K562 (cell line): ENCODE results near the gene CELF4. TPM values are rescaled to one million over a fixed set of nuclear protein-coding genes. Genes with fewer than 3 reads are reported as not detected.

Source experiments
- ATAC-seq: fragments of 200-7000 bp; cut with Tn5 transposase; 3 replicates; pipeline ENCODE4 v1.9.1; 2020; ENCODE audit warnings: moderate library complexity
- BruUV-seq: library from RNA; stranded (reverse); fragments of 400-500 nt; replicated peaks from 2 replicates; lab custom pipeline; 2021; lab: Mats Ljungman, UMichigan
- CTCF ChIA-PET: fragments of 300-600 bp; formaldehyde crosslinking; extraction: SDS; loops from one replicate; lab custom pipeline; 2021; ENCODE audit warnings: low intra/inter-chr PET ratio; lab: Yijun Ruan, JAX
- POLR2A ChIA-PET: fragments of 300-600, 350-650 bp; sonication (Branson Sonifier 250); formaldehyde crosslinking; extraction: SDS; loops from one replicate; lab custom pipeline; 2021; ENCODE audit warnings: antibody characterized with exemption, inconsistent platforms; lab: Yijun Ruan, JAX
- DNase-seq, 4 experiments: peaks; one replicate each; pipeline versions ENCODE4 v3.0.0 to v3.0.0-alpha.2; 2011 to 2018; ENCODE audit warnings: low spot score in 3 of 4, mixed read lengths in 3 of 4; ENCODE audit errors: extremely low read depth in 1 of 4
- FAIRE-seq: peaks from 2 replicates; lab custom pipeline; 2011; peaks lifted over from hg19 to GRCh38; lab: Jason Lieb, UNC
- H2AFZ ChIP-seq: 2 replicates; pipeline ENCODE4 v1.6.0; 2011; ENCODE audit warnings: low read depth, low read length, control low read depth, inconsistent platforms
- H3K27ac ChIP-seq: fragments of 200-600 bp; 3 replicates; pipeline ENCODE4 v1.8.0; 2011; ENCODE audit warnings: low read depth, mild to moderate bottlenecking, control low read depth, inconsistent platforms, low read length, moderate library complexity, mixed read lengths; ENCODE audit errors: extremely low read depth
- H3K27me3 ChIP-seq, 2 experiments: fragments of 300-600 bp in 1 of 2; 2 replicates in 1 of 2; 3 replicates in 1 of 2; pipeline versions ENCODE4 v1.6.0 to v1.8.0; 2011; ENCODE audit warnings: inconsistent platforms in 2 of 2, low read length in 2 of 2, mild to moderate bottlenecking in 1 of 2, mixed read lengths in 1 of 2, moderate library complexity in 1 of 2; ENCODE audit not compliant: control insufficient read depth in 2 of 2, insufficient read depth in 2 of 2
- H3K36me3 ChIP-seq: fragments of 300-600 bp; 3 replicates; pipeline ENCODE4 v1.8.0; 2011; ENCODE audit warnings: mild to moderate bottlenecking, low read length, inconsistent platforms; ENCODE audit not compliant: control insufficient read depth, insufficient read depth
- H3K4me1 ChIP-seq, 2 experiments: fragments of 200-600 bp in 1 of 2; replicated peaks in 1 of 2; 2 replicates in 1 of 2; 3 replicates in 1 of 2; pipeline versions ENCODE4 v1.5.1 to v1.8.0; 2011; ENCODE audit warnings: inconsistent platforms in 2 of 2, low read length in 2 of 2, mild to moderate bottlenecking in 1 of 2, mixed read lengths in 1 of 2, moderate library complexity in 1 of 2; ENCODE audit not compliant: control insufficient read depth in 2 of 2, insufficient read depth in 2 of 2
- H3K4me2 ChIP-seq: 2 replicates; pipeline ENCODE4 v1.6.1; 2011; ENCODE audit warnings: low read length, control low read depth, inconsistent platforms, mixed read lengths; ENCODE audit not compliant: insufficient read depth
- H3K4me3 ChIP-seq: fragments of 200-600 bp; sonication (generic), shearing (Covaris generic); 2 replicates; pipeline ENCODE4 v1.5.1; 2016; ENCODE audit warnings: control low read depth, inconsistent platforms
- H3K79me2 ChIP-seq: fragments of 200-600 bp; 3 replicates; pipeline ENCODE4 v1.8.0; 2011; ENCODE audit warnings: low read length, inconsistent platforms; ENCODE audit not compliant: control insufficient read depth, insufficient read depth
- H3K9ac ChIP-seq, 2 experiments: 2 replicates each; pipeline versions ENCODE4 v1.6.0 to v1.6.1; 2011; ENCODE audit warnings: low read depth in 2 of 2, low read length in 2 of 2, control low read depth in 1 of 2, inconsistent platforms in 1 of 2, mild to moderate bottlenecking in 1 of 2, mixed read lengths in 1 of 2; ENCODE audit not compliant: insufficient read depth in 1 of 2
- H3K9me1 ChIP-seq: one replicate; pipeline ENCODE4 v1.6.0; 2011; ENCODE audit warnings: inconsistent platforms, mild to moderate bottlenecking, low read length, moderate library complexity; ENCODE audit not compliant: control insufficient read depth, insufficient read depth
- H3K9me3 ChIP-seq: replicated peaks from 2 replicates; pipeline ENCODE4 v1.5.1; 2011; ENCODE audit warnings: low read depth, low read length, inconsistent platforms; ENCODE audit not compliant: control insufficient read depth, insufficient read depth
- H4K20me1 ChIP-seq: replicated peaks from 2 replicates; pipeline ENCODE4 v1.6.1; 2011; ENCODE audit warnings: low read length, inconsistent platforms, mixed read lengths; ENCODE audit not compliant: control insufficient read depth, insufficient read depth
- BHLHE40 ChIP-seq: IDR thresholded peaks from 2 replicates; pipeline ENCODE4 v1.6.1; 2011; ENCODE audit warnings: low read length, improper control_type of control experiment
- CBX8 ChIP-seq: fragments of 200-600 bp; sonication (generic); IDR thresholded peaks from 2 replicates; pipeline ENCODE4 v1.6.1; 2012; ENCODE audit warnings: borderline replicate concordance, mixed run types, low read depth, mild to moderate bottlenecking, moderate library complexity, mixed read lengths, low read length, control low read depth, inconsistent platforms; ENCODE audit not compliant: poor library complexity, severe bottlenecking; ENCODE audit errors: extremely low read depth
- FOXA3 ChIP-seq, 2 experiments: fragments of 450-650 bp in 1 of 2; sonication (generic) in 1 of 2; formaldehyde crosslinking; IDR thresholded peaks in 1 of 2; conservative IDR thresholded peaks in 1 of 2; 2 replicates each; pipeline versions ENCODE4 v1.4.0 to v1.8.0; 2020 to 2022; ENCODE audit warnings: mild to moderate bottlenecking in 2 of 2, missing genetic modification reagents in 1 of 2
- MAFG ChIP-seq: fragments of 450-650 bp; conservative IDR thresholded peaks from 2 replicates; pipeline ENCODE4 v1.6.1; 2016; ENCODE audit warnings: missing genetic modification characterization, missing compliant biosample characterization
- MIER1 ChIP-seq: fragments of 450-650 bp; IDR thresholded peaks from 2 replicates; pipeline ENCODE4 v1.6.1; 2016; ENCODE audit warnings: antibody characterized with exemption, mild to moderate bottlenecking, low read depth
- NR2F6 ChIP-seq: fragments of 450-650 bp; formaldehyde crosslinking; IDR thresholded peaks from 2 replicates; pipeline ENCODE4 v1.4.0; 2020; ENCODE audit warnings: mild to moderate bottlenecking
- PHF21A ChIP-seq: fragments of 450-650 bp; IDR thresholded peaks from 2 replicates; pipeline ENCODE4 v1.6.1; 2017; ENCODE audit warnings: low read depth, borderline replicate concordance
- PPARD ChIP-seq: fragments of 250-450 bp; sonication (Bioruptor Pico); IDR thresholded peaks from 2 replicates; pipeline ENCODE4 v1.8.0; 2022; ENCODE audit warnings: inconsistent platforms, mild to moderate bottlenecking, moderate library complexity
- SMC3 ChIP-seq: conservative IDR thresholded peaks from 2 replicates; pipeline ENCODE4 v1.6.1; 2011; ENCODE audit warnings: low read depth, low read length, improper control_type of control experiment; ENCODE audit not compliant: insufficient read depth
- TCF7 ChIP-seq: sonication (generic); IDR thresholded peaks from 2 replicates; pipeline ENCODE4 v1.6.1; 2016; ENCODE audit warnings: antibody characterized with exemption, borderline replicate concordance
- ZNF311 ChIP-seq: fragments of 250-450 bp; sonication (Bioruptor Pico); IDR thresholded peaks from 2 replicates; pipeline ENCODE4 v1.4.0; 2020; ENCODE audit warnings: mild to moderate bottlenecking, moderate library complexity
- ZNF431 ChIP-seq: sonication (generic); formaldehyde crosslinking; IDR thresholded peaks from 2 replicates; pipeline ENCODE4 v1.8.0; 2022; ENCODE audit warnings: mild to moderate bottlenecking, missing genetic modification reagents
- ZNF561 ChIP-seq: fragments of 450-650 bp; formaldehyde crosslinking; conservative IDR thresholded peaks from 2 replicates; pipeline ENCODE4 v1.4.0; 2020; ENCODE audit warnings: mild to moderate bottlenecking, moderate library complexity
- WGBS: fragments of 100-300 bp; shearing (Covaris generic); methylation state at CpG from one replicate; pipeline ENCODE4 v1.1.6; 2016; ENCODE audit warnings: low coverage, mixed read lengths; ENCODE audit not compliant: insufficient coverage; ENCODE audit errors: missing lambda C conversion rate; 5-methylcytosine and 5-hydroxymethylcytosine counted together
- in situ Hi-C: fragments of 300-500 bp; cut with MboI; formaldehyde crosslinking; loops from 4 replicates; pipeline ENCODE4 v1.15.0; 2018; ENCODE audit warnings: inconsistent platforms, mixed read lengths
- intact Hi-C: fragments of 100-400 bp; cut with micrococcal nuclease; formaldehyde crosslinking; loops from 2 replicates; pipeline ENCODE4 v1.14.2; 2022
- polyA plus RNA-seq, 8 experiments: library from polyadenylated mRNA; depleted of rRNA in 4 of 8; stranded (reverse) in 5 of 8; unstranded in 3 of 8; fragments of >200 nt; fragmentation: Nextera tagmentation in 2 of 8; fragmentation: Illumina TruSeq in 1 of 8; extraction: Ambion mirVana in 2 of 8; extraction: Trizol in 1 of 8; gene quantifications; 2 replicates each; pipeline versions ENCODE4 v1.2.1 to v1.2.3, GENCODE V29; 2011 to 2014; ENCODE audit warnings: inconsistent platforms in 1 of 8, missing spikeins in 1 of 8
- total RNA-seq, 7 experiments: library from RNA; depleted of rRNA in 6 of 7; stranded (reverse); fragments of >200 nt in 6 of 7; fragmentation: Illumina TruSeq in 2 of 7; extraction: Trizol in 2 of 7; gene quantifications; 2 replicates each; pipeline versions ENCODE4 v1.2.1 to v1.2.3, GENCODE V29; 2011 to 2021; ENCODE audit warnings: low replicate concordance in 1 of 7
- TF ChIP-seq, protein P1 (sequence below), 2 experiments: fragments of 250-450 bp in 1 of 2; fragments of 450-650 bp in 1 of 2; sonication (Bioruptor Pico) in 1 of 2; IDR thresholded peaks; 2 replicates each; pipeline versions ENCODE4 v1.6.1 to v1.8.0; 2016 to 2021; ENCODE audit warnings: mild to moderate bottlenecking in 2 of 2, moderate library complexity in 2 of 2, missing compliant biosample characterization in 1 of 2, missing genetic modification characterization in 1 of 2
- TF ChIP-seq, protein P2 (sequence below): sonication (generic); formaldehyde crosslinking; IDR thresholded peaks from 2 replicates; pipeline ENCODE4 v1.9.0; 2022; ENCODE audit warnings: mild to moderate bottlenecking, missing genetic modification reagents
- TF ChIP-seq, protein P3 (sequence below): fragments of 200-400 bp; formaldehyde crosslinking; IDR thresholded peaks from 2 replicates; pipeline ENCODE4 v1.6.1; 2017; ENCODE audit warnings: mild to moderate bottlenecking, low read depth, low read length, moderate library complexity
- TF ChIP-seq, protein P4 (sequence below): conservative IDR thresholded peaks from 2 replicates; pipeline ENCODE4 v1.6.1; 2011; ENCODE audit warnings: low read depth, mild to moderate bottlenecking, low read length; ENCODE audit not compliant: control insufficient read depth

CELF4 gene
- total and polyA plus RNA-seq, 9 of the 15 experiments (the other 6 are each of a cell fraction or from before 2014, with no cell fraction given), result 0.04 to 0.24 (median 0.07) TPM; not detected in 3

DNA sequence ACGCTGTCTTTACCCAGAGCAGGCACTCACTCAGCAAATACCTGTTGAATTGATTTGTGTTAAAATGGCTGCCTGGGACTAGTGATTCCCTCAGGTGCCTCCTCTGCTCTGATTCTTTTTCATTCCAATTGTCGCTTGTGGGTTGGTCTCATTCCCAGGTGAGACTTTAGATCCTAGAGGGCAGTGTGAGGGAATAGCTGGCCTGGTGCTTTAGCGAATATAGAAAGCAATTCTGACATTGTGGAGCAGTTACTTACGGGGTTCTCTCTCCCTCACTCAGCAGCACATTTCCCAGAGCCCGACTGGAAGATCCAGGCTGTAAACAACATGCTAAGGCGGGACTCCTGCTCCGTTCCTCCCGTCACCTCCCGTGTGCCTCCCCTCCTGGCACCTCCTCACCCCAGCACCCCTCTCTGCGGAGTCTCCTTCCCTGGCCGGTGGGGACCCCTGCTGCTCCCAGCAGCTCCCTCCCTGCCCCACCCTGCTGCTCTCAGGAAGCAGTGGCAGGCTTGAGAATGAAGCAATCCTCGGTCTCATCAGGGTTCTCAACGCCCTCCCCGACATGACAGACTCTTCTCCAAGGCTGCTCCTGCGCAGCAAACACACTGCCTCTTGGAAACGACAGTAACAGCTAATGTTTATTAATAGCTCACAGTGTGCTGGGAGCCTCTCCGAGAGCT is 26.9 kb downstream of the CELF4 start:
- Histone ChIP-seq H3K79me2 (no peaks in the 10 kb centered on the region), H3K4me2 (no peak overlapping the region), H3K36me3 (no peaks in the 10 kb centered on the region), H4K20me1 (no peaks in the 10 kb centered on the region; the same call in 1 of the 2 replicates), H3K27ac (no peak overlapping the region), H2AFZ (no peak overlapping the region), H3K9me3 (no peaks in the 10 kb centered on the region), H3K27me3 (peaks cover 0 to 18% of the 10 kb centered on the region in 2 experiments; a peak in 2 of 5 replicates), H3K4me3 (no peak overlapping the region), H3K4me1 (peaks cover 0 to 5% of the 10 kb centered on the region in 2 experiments; a peak in 1 of 5 replicates), H3K9me1 (no peaks in the 10 kb centered on the region), H3K9ac (no peak overlapping the region)
- WGBS, result under 1% methylated on average over 15 of the region's 17 CpGs
- BruUV-seq, result no TSS peak
- POLR2A ChIA-PET, result no interaction called here
- FAIRE-seq (no peak), ATAC-seq (no peak), DNase-seq (no peak)
- CTCF ChIA-PET, result interaction anchor here (1.1 to 1.3 kb wide), 3 partner anchors 153 to 596 kb away, joined by 3 to 6 read pairs (median 6); no protein-coding TSS in a partner anchor
- in situ Hi-C loops (loop anchor here (10.0 kb wide), 1 partner anchor 154 kb away; no protein-coding TSS in a partner anchor), intact Hi-C loops (loop anchor here (1.0 to 10.0 kb wide), 4 partner anchors 94 to 596 kb away; no protein-coding TSS in a partner anchor)
- TF ChIP-seq MIER1 (no peak), ZNF431 (CRISPR knock-in tag) (no peak), ZNF561 (no peak), MAFG (no peak), TCF7 (no peak), PPARD (CRISPR knock-in tag) (no peak), ZNF311 (CRISPR knock-in tag) (no peak), NR2F6 (CRISPR knock-in tag) (no peak), BHLHE40 (no peak), PHF21A (no peak), SMC3 (no peak), CBX8 (no peak), FOXA3 (CRISPR knock-in tag; conservative IDR thresholded peaks at IDR 0.05 in 1 of 2, IDR thresholded peaks at IDR 0.05 in 1 of 2) (no peak)
- TF ChIP-seq, protein P1, sequence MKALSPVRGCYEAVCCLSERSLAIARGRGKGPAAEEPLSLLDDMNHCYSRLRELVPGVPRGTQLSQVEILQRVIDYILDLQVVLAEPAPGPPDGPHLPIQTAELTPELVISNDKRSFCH (CRISPR knock-in tag; IDR thresholded peaks at IDR 0.05), result no peak
- TF ChIP-seq, protein P1 (tag; IDR thresholded peaks at IDR 0.05), result no peak
- TF ChIP-seq, protein P2, sequence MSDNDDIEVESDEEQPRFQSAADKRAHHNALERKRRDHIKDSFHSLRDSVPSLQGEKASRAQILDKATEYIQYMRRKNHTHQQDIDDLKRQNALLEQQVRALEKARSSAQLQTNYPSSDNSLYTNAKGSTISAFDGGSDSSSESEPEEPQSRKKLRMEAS (CRISPR knock-in tag), result no peak
- TF ChIP-seq, protein P3, sequence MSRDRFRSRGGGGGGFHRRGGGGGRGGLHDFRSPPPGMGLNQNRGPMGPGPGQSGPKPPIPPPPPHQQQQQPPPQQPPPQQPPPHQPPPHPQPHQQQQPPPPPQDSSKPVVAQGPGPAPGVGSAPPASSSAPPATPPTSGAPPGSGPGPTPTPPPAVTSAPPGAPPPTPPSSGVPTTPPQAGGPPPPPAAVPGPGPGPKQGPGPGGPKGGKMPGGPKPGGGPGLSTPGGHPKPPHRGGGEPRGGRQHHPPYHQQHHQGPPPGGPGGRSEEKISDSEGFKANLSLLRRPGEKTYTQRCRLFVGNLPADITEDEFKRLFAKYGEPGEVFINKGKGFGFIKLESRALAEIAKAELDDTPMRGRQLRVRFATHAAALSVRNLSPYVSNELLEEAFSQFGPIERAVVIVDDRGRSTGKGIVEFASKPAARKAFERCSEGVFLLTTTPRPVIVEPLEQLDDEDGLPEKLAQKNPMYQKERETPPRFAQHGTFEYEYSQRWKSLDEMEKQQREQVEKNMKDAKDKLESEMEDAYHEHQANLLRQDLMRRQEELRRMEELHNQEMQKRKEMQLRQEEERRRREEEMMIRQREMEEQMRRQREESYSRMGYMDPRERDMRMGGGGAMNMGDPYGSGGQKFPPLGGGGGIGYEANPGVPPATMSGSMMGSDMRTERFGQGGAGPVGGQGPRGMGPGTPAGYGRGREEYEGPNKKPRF, result no peak
- TF ChIP-seq, protein P4, sequence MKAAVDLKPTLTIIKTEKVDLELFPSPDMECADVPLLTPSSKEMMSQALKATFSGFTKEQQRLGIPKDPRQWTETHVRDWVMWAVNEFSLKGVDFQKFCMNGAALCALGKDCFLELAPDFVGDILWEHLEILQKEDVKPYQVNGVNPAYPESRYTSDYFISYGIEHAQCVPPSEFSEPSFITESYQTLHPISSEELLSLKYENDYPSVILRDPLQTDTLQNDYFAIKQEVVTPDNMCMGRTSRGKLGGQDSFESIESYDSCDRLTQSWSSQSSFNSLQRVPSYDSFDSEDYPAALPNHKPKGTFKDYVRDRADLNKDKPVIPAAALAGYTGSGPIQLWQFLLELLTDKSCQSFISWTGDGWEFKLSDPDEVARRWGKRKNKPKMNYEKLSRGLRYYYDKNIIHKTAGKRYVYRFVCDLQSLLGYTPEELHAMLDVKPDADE, result no peak
